ENCODE measurements around the gene ENO3. TPM values are rescaled to one million over a fixed set of nuclear protein-coding genes. Genes with fewer than 3 reads are reported as not detected.

ENO3 gene
- total RNA-seq, 1 donor from 2014 or later: 0.82 TPM

- FAIRE-seq (no peak), DNase-seq (ENCODE audit: low spot score in 2 of 2) (no peak)
Measured at GRCh38 chr17:4999430-5000093, 48.6 kb downstream of the ENO3 start.

- no peak for FAIRE-seq
Measured at GRCh38 chr17:5000237-5000639, 49.3 kb downstream of the ENO3 start.

GRCh38 chr17:5002121-5002788 is 51.3 kb downstream of the ENO3 start:
- FAIRE-seq (no peak), DNase-seq (ENCODE audit: low spot score in 2 of 2) (no peak)

More at GRCh38 chr17:5000237-5000639, 49.3 kb downstream of the ENO3 start:
- DNase-seq (ENCODE audit: low spot score in 2 of 2): no peak

- no peak for DNase-seq (ENCODE audit: low spot score in 2 of 2)
- FAIRE-seq: no peak
Measured at GRCh38 chr17:5003214-5003867, 52.4 kb downstream of the ENO3 start.

Small RNA genes lying within 50 kb of the gene (small RNA-seq; reads per million reads assigned to genes)
- gene MIR6864 (not detected), gene MIR6865 (not detected)

Other genes with a start within 250 kb of the ENO3 start
- 24.5 TPM for gene PELP1, start 247.0 kb upstream of the ENO3 start, total RNA-seq
- 16.3 TPM for gene ARRB2, start 240.5 kb upstream of the ENO3 start, total RNA-seq
- 6.1 TPM for gene MED11, start 219.7 kb upstream of the ENO3 start, total RNA-seq
- gene ZMYND15, start 211.3 kb upstream of the ENO3 start, total RNA-seq: not detected
- gene CXCL16, start 211.2 kb upstream of the ENO3 start, total RNA-seq: under 0.01 TPM
- not detected for gene TM4SF5, start 179.2 kb upstream of the ENO3 start, total RNA-seq
- 1.2 TPM for gene VMO1, start 164.8 kb upstream of the ENO3 start, total RNA-seq
- gene GLTPD2, start 162.2 kb upstream of the ENO3 start, total RNA-seq: not detected
- gene PSMB6, start 155.0 kb upstream of the ENO3 start, total RNA-seq: 73.4 TPM
- gene PLD2, start 144.0 kb upstream of the ENO3 start, total RNA-seq: 8.6 TPM
- 15.9 TPM for gene MINK1, start 117.8 kb upstream of the ENO3 start, total RNA-seq
- 2.4 TPM for gene C17orf107, start 51.6 kb upstream of the ENO3 start, total RNA-seq
- 0.82 TPM for gene CHRNE, start 48.0 kb upstream of the ENO3 start, total RNA-seq
- gene GP1BA, start 18.8 kb upstream of the ENO3 start, total RNA-seq: not detected
- gene SLC25A11, start 11.1 kb upstream of the ENO3 start, total RNA-seq: 59.1 TPM
- gene RNF167, start 10.9 kb upstream of the ENO3 start, total RNA-seq: 13.0 TPM
- 69.3 TPM for gene PFN1, start 2.6 kb upstream of the ENO3 start, total RNA-seq
- 27.7 TPM for gene SPAG7, start 16.7 kb downstream of the ENO3 start, total RNA-seq
- gene CAMTA2, start 36.6 kb downstream of the ENO3 start, total RNA-seq: 3.3 TPM
- gene INCA1, start 46.4 kb downstream of the ENO3 start, total RNA-seq: not detected
- gene KIF1C, start 46.8 kb downstream of the ENO3 start, total RNA-seq: 10.2 TPM
- not detected for gene SLC52A1, start 84.3 kb downstream of the ENO3 start, total RNA-seq
- 9.4 TPM for gene ZFP3, start 127.3 kb downstream of the ENO3 start, total RNA-seq
- 17.1 TPM for gene ZNF232, start 160.8 kb downstream of the ENO3 start, total RNA-seq
- under 0.01 TPM for gene USP6, start 164.9 kb downstream of the ENO3 start, total RNA-seq
- 26.9 TPM for gene ZNF594, start 240.7 kb downstream of the ENO3 start, total RNA-seq

All from frontal cortex (tissue), 4 donors.